SK-N-SH treated with all-trans-retinoic acid at 6 μM for 48 hours (cell line): ENCODE measurements around the gene PUSL1.

Experiments
- ATAC-seq: fragments of 200-7000 bp; cut with Tn5 transposase; 3 replicates; pipeline ENCODE4 v1.9.1; 2020; ENCODE audit warnings: mild to moderate bottlenecking, moderate library complexity
- CREB5 ChIP-seq: fragments of 250-450 bp; sonication (Bioruptor Pico); IDR thresholded peaks from 2 replicates; pipeline ENCODE4 v1.5.1; 2020; ENCODE audit warnings: low read depth, mild to moderate bottlenecking, moderate library complexity
- CSDC2 ChIP-seq: fragments of 250-450 bp; sonication (Bioruptor Pico); IDR thresholded peaks from 2 replicates; pipeline ENCODE4 v1.5.0; 2020; ENCODE audit warnings: mild to moderate bottlenecking, moderate library complexity
- CSRNP3 ChIP-seq: fragments of 250-450 bp; sonication (Bioruptor Pico); IDR thresholded peaks from 2 replicates; pipeline ENCODE4 v1.5.1; 2021; ENCODE audit warnings: mild to moderate bottlenecking, moderate library complexity
- OSR1 ChIP-seq: fragments of 250-450 bp; sonication (Bioruptor Pico); IDR thresholded peaks from 2 replicates; pipeline ENCODE4 v1.8.0; 2022; ENCODE audit warnings: moderate library complexity, mild to moderate bottlenecking, inconsistent platforms
- PATZ1 ChIP-seq: fragments of 250-450 bp; sonication (Bioruptor Pico); IDR thresholded peaks from 2 replicates; pipeline ENCODE4 v1.8.0; 2020; ENCODE audit warnings: mild to moderate bottlenecking, moderate library complexity, borderline replicate concordance
- PPARA ChIP-seq: fragments of 250-450 bp; sonication (Bioruptor Pico); IDR thresholded peaks from 2 replicates; pipeline ENCODE4 v1.5.0; 2020; ENCODE audit warnings: mild to moderate bottlenecking, borderline replicate concordance
- RARB ChIP-seq: fragments of 250-450 bp; sonication (Bioruptor Pico); IDR thresholded peaks from 2 replicates; pipeline ENCODE4 v1.8.0; 2021; ENCODE audit warnings: mild to moderate bottlenecking, moderate library complexity
- SNAI2 ChIP-seq: fragments of 250-450 bp; sonication (Bioruptor Pico); IDR thresholded peaks from 2 replicates; pipeline ENCODE4 v1.5.0; 2020; ENCODE audit warnings: mild to moderate bottlenecking, moderate library complexity
- TCF4 ChIP-seq: fragments of 250-450 bp; sonication (Bioruptor Pico); IDR thresholded peaks from 2 replicates; pipeline ENCODE4 v1.8.0; 2021; ENCODE audit warnings: mild to moderate bottlenecking, moderate library complexity, borderline replicate concordance
- TOX ChIP-seq: fragments of 250-450 bp; sonication (Bioruptor Pico); IDR thresholded peaks from 2 replicates; pipeline ENCODE4 v1.8.0; 2021; ENCODE audit warnings: mild to moderate bottlenecking, moderate library complexity, borderline replicate concordance
- ZC3H10 ChIP-seq: fragments of 250-450 bp; sonication (Bioruptor Pico); IDR thresholded peaks from 2 replicates; pipeline ENCODE4 v1.5.1; 2021; ENCODE audit warnings: mild to moderate bottlenecking, moderate library complexity
- ZFP3 ChIP-seq: fragments of 250-450 bp; sonication (Bioruptor Pico); IDR thresholded peaks from 2 replicates; pipeline ENCODE4 v1.5.0; 2020; ENCODE audit warnings: mild to moderate bottlenecking, moderate library complexity
- ZFP30 ChIP-seq: fragments of 450-650 bp; formaldehyde crosslinking; IDR thresholded peaks from 2 replicates; pipeline ENCODE4 v1.5.0; 2022; ENCODE audit warnings: mild to moderate bottlenecking, moderate library complexity
- ZNF565 ChIP-seq: fragments of 450-650 bp; formaldehyde crosslinking; conservative IDR thresholded peaks from 2 replicates; pipeline ENCODE4 v1.5.0; 2020; ENCODE audit warnings: low read depth, mild to moderate bottlenecking, moderate library complexity
- ZNF8 ChIP-seq: fragments of 450-650 bp; formaldehyde crosslinking; IDR thresholded peaks from 2 replicates; pipeline ENCODE4 v1.5.0; 2020; ENCODE audit warnings: mild to moderate bottlenecking, moderate library complexity
- TF ChIP-seq, protein P1 (sequence below): fragments of 250-450 bp; sonication (Bioruptor Pico); IDR thresholded peaks from 2 replicates; pipeline ENCODE4 v1.8.0; 2021; ENCODE audit warnings: low read depth, mild to moderate bottlenecking, moderate library complexity, borderline replicate concordance

Gene PUSL1

DNA sequence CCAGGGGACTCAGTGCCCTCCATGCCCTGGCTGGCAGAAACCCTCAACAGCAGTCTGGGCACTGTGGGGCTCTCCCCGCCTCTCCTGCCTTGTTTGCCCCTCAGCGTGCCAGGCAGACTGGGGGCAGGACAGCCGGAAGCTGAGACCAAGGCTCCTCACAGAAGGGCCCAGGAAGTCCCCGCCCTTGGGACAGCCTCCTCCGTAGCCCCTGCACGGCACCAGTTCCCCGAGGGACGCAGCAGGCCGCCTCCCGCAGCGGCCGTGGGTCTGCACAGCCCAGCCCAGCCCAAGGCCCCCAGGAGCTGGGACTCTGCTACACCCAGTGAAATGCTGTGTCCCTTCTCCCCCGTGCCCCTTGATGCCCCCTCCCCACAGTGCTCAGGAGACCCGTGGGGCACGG, 19.9 kb downstream of the PUSL1 start:
- TF ChIP-seq RARB (CRISPR knock-in tag) (no peak), PPARA (CRISPR knock-in tag) (no peak), SNAI2 (CRISPR knock-in tag) (no peak), TOX (no peak), ZFP3 (CRISPR knock-in tag) (no peak), TCF4 (no peak), OSR1 (CRISPR knock-in tag) (no peak), CSDC2 (no peak), CREB5 (CRISPR knock-in tag) (no peak), ZFP30 (CRISPR knock-in tag) (no peak), CSRNP3 (no peak)
- TF ChIP-seq, all 23 proteins: peak for 0
- ATAC-seq: no peak

GRCh38 chr1:1329304-1330210, 21.2 kb downstream of the PUSL1 start:
- no peak for TF ChIP-seq PATZ1
- no peak for TF ChIP-seq TOX
- no peak for TF ChIP-seq ZNF565 (CRISPR knock-in tag)
- TF ChIP-seq, all 23 proteins: peak for 0
- no peak for ATAC-seq

GRCh38 chr1:1330366-1331067, 22.1 kb downstream of the PUSL1 start:
- peak; percentile 7 for ATAC-seq
- TF ChIP-seq, protein P1, sequence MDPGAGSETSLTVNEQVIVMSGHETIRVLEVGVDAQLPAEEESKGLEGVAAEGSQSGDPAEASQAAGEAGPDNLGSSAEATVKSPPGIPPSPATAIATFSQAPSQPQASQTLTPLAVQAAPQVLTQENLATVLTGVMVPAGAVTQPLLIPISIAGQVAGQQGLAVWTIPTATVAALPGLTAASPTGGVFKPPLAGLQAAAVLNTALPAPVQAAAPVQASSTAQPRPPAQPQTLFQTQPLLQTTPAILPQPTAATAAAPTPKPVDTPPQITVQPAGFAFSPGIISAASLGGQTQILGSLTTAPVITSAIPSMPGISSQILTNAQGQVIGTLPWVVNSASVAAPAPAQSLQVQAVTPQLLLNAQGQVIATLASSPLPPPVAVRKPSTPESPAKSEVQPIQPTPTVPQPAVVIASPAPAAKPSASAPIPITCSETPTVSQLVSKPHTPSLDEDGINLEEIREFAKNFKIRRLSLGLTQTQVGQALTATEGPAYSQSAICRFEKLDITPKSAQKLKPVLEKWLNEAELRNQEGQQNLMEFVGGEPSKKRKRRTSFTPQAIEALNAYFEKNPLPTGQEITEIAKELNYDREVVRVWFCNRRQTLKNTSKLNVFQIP (CRISPR knock-in tag): no peak
- no peak for TF ChIP-seq TOX
- TF ChIP-seq CREB5 (CRISPR knock-in tag): no peak

DNA sequence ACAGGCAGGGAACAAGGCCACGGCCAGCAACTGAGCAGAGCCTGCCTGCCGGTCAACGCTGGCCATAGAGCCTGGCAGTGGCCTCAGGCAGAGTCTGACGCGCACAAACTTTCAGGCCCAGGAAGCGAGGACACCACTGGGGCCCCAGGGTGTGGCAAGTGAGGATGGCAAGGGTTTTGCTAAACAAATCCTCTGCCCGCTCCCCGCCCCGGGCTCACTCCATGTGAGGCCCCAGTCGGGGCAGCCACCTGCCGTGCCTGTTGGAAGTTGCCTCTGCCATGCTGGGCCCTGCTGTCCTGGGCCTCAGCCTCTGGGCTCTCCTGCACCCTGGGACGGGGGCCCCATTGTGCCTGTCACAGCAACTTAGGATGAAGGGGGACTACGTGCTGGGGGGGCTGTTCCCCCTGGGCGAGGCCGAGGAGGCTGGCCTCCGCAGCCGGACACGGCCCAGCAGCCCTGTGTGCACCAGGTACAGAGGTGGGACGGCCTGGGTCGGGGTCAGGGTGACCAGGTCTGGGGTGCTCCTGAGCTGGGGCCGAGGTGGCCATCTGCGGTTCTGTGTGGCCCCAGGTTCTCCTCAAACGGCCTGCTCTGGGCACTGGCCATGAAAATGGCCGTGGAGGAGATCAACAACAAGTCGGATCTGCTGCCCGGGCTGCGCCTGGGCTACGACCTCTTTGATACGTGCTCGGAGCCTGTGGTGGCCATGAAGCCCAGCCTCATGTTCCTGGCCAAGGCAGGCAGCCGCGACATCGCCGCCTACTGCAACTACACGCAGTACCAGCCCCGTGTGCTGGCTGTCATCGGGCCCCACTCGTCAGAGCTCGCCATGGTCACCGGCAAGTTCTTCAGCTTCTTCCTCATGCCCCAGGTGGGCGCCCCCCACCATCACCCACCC, 22.9 kb downstream of the PUSL1 start, which contains the start of gene TAS1R3:
TSS of gene TAS1R3 (plus strand) at position 213 of the 898 bp plus-strand sequence. CDS start at position 279, 66 bp downstream.
- no peak for TF ChIP-seq CSDC2
- no peak for TF ChIP-seq ZFP3 (CRISPR knock-in tag)
- TF ChIP-seq TCF4: no peak
- no peak for TF ChIP-seq PPARA (CRISPR knock-in tag)
- TF ChIP-seq ZNF8 (CRISPR knock-in tag): no peak
- no peak for TF ChIP-seq ZC3H10 (CRISPR knock-in tag)
- no peak for TF ChIP-seq RARB (CRISPR knock-in tag)
- no peak for TF ChIP-seq PATZ1
- TF ChIP-seq CREB5 (CRISPR knock-in tag): no peak
- ATAC-seq: peak; percentile 12
